Frontal cortex (tissue), 4 donors: ENCODE measurements around the gene LIMS2. TPM values are rescaled to one million over a fixed set of nuclear protein-coding genes. Genes with fewer than 3 reads are reported as not detected.

ENCODE experiments used
- DNase-seq, 2 donors: peaks; one replicate each; pipeline ENCODE4 v3.0.0; 2012; ENCODE audit warnings: low spot score in 2 of 2
- FAIRE-seq: peaks from 2 replicates; lab custom pipeline; 2012; peaks lifted over from hg19 to GRCh38; lab: Jason Lieb, UNC
- total RNA-seq: library from RNA; depleted of rRNA; stranded (reverse); fragments of >200 nt; gene quantifications from one replicate; pipeline ENCODE4 v1.2.3, GENCODE V29; 2014
- donor health status: control.
- donor health status: control.
- donor health status: control.

Gene LIMS2
- total RNA-seq, 1 donor from 2014 or later = 1.2 TPM

GRCh38 chr2:127649100-127649611 is 26.2 kb downstream of the LIMS2 start:
- no peak for FAIRE-seq
- no peak for DNase-seq

GRCh38 chr2:127648321-127648720 is 27.0 kb downstream of the LIMS2 start:
- DNase-seq (no peak), FAIRE-seq (no peak)

GRCh38 chr2:127647242-127648190 is 27.8 kb downstream of the LIMS2 start:
- DNase-seq (no peak), FAIRE-seq (no peak)

GRCh38 chr2:127646487-127647241 is 28.7 kb downstream of the LIMS2 start:
- FAIRE-seq = no peak

GRCh38 chr2:127645395-127646291 is 29.7 kb downstream of the LIMS2 start, which contains the start of gene GPR17:
GPR17 (plus strand) TSS chr2:127646153; CDS start chr2:127650736, 4,583 bp downstream.
- FAIRE-seq (no peak), DNase-seq (no peak)

More at GRCh38 chr2:127646487-127647241, 28.7 kb downstream of the LIMS2 start:
- DNase-seq = no peak

GRCh38 chr2:127645026-127645394 is 30.3 kb downstream of the LIMS2 start:
- DNase-seq = no peak
- FAIRE-seq = no peak

- DNase-seq (no peak), FAIRE-seq (no peak)
Measured at GRCh38 chr2:127644066-127645025, 31.0 kb downstream of the LIMS2 start.

GRCh38 chr2:127643439-127644065 is 31.8 kb downstream of the LIMS2 start:
- FAIRE-seq = no peak
- DNase-seq = no peak

GRCh38 chr2:127642706-127643438 is 32.5 kb downstream of the LIMS2 start:
- no peak for FAIRE-seq

GRCh38 chr2:127641846-127642507 is 33.4 kb downstream of the LIMS2 start:
- DNase-seq = no peak
- FAIRE-seq = no peak

More at GRCh38 chr2:127642706-127643438, 32.5 kb downstream of the LIMS2 start:
- no peak for DNase-seq

- no peak for DNase-seq
- no peak for FAIRE-seq
Measured at GRCh38 chr2:127641133-127641532, 34.2 kb downstream of the LIMS2 start.

- no peak for FAIRE-seq
Measured at GRCh38 chr2:127640082-127641072, 35.0 kb downstream of the LIMS2 start.

GRCh38 chr2:127639111-127639474 is 36.2 kb downstream of the LIMS2 start:
- FAIRE-seq = no peak
- DNase-seq = no peak

More at GRCh38 chr2:127640082-127641072, 35.0 kb downstream of the LIMS2 start:
- DNase-seq = no peak

- DNase-seq (no peak), FAIRE-seq (no peak)
Measured at GRCh38 chr2:127638361-127639110, 36.8 kb downstream of the LIMS2 start.

GRCh38 chr2:127637725-127638252 is 37.5 kb downstream of the LIMS2 start:
- FAIRE-seq = no peak
- DNase-seq = no peak
